H9 (cell line): Measurements from ENCODE around the gene TPD52L3. TPM values are rescaled to one million over a fixed set of nuclear protein-coding genes. Genes with fewer than 3 reads are reported as not detected.

ENCODE experiments used
- DNase-seq: peaks from one replicate; pipeline ENCODE4 v3.0.0-alpha.2; 2017
- H2AFZ ChIP-seq: one replicate; pipeline ENCODE4 v1.6.1; 2013; ENCODE audit warnings: mild to moderate bottlenecking, low read length, control low read depth, moderate library complexity
- H2AK5ac ChIP-seq: 2 replicates; pipeline ENCODE4 v1.6.1; 2013; ENCODE audit warnings: low read length, control low read depth, mixed read lengths; ENCODE audit not compliant: insufficient read length
- H2BK120ac ChIP-seq: one replicate; pipeline ENCODE4 v1.6.1; 2013; ENCODE audit warnings: low read depth, mild to moderate bottlenecking, low read length, control low read depth, inconsistent platforms; ENCODE audit not compliant: poor library complexity, severe bottlenecking
- H2BK12ac ChIP-seq: 2 replicates; pipeline ENCODE4 v1.6.1; 2013; ENCODE audit warnings: low read length, control low read depth, mixed read lengths, low read depth; ENCODE audit not compliant: insufficient read length
- H2BK15ac ChIP-seq: 2 replicates; pipeline ENCODE4 v1.6.1; 2013; ENCODE audit warnings: low read depth, low read length, control low read depth
- H2BK20ac ChIP-seq: one replicate; pipeline ENCODE4 v1.6.1; 2013; ENCODE audit warnings: low read depth, mild to moderate bottlenecking, low read length, control low read depth, inconsistent platforms; ENCODE audit not compliant: poor library complexity, severe bottlenecking
- H2BK5ac ChIP-seq: 2 replicates; pipeline ENCODE4 v1.6.1; 2013; ENCODE audit warnings: low read length, control low read depth, mixed read lengths; ENCODE audit not compliant: insufficient read length
- H3K14ac ChIP-seq: 2 replicates; pipeline ENCODE4 v1.6.1; 2013; ENCODE audit warnings: low read length, control low read depth; ENCODE audit not compliant: insufficient read depth
- H3K18ac ChIP-seq: 2 replicates; pipeline ENCODE4 v1.6.1; 2013; ENCODE audit warnings: low read depth, mild to moderate bottlenecking, mixed read lengths, low read length, control low read depth; ENCODE audit not compliant: insufficient read length
- H3K23ac ChIP-seq: 2 replicates; pipeline ENCODE4 v1.6.1; 2013; ENCODE audit warnings: low read length, control low read depth, mixed read lengths, low read depth; ENCODE audit not compliant: insufficient read length
- H3K23me2 ChIP-seq: 2 replicates; pipeline ENCODE4 v1.6.1; 2013; ENCODE audit warnings: low read depth, mild to moderate bottlenecking, mixed read lengths, low read length, control low read depth; ENCODE audit not compliant: insufficient read length, poor library complexity, severe bottlenecking
- H3K27ac ChIP-seq: 2 replicates; pipeline ENCODE4 v1.5.1; 2013; ENCODE audit warnings: low read length, control low read depth, mixed read lengths, low read depth; ENCODE audit not compliant: insufficient read length
- H3K27me3 ChIP-seq: 2 replicates; pipeline ENCODE4 v1.6.1; 2013; ENCODE audit warnings: low read length, control low read depth, inconsistent platforms; ENCODE audit not compliant: insufficient read depth
- H3K4ac ChIP-seq: 2 replicates; pipeline ENCODE4 v1.6.1; 2013; ENCODE audit warnings: low read depth, mild to moderate bottlenecking, control low read depth, inconsistent platforms, low read length, moderate library complexity
- H3K4me1 ChIP-seq: 2 replicates; pipeline ENCODE4 v1.6.1; 2013; ENCODE audit warnings: low read length, control low read depth, inconsistent platforms; ENCODE audit not compliant: insufficient read depth
- H3K4me2 ChIP-seq: 2 replicates; pipeline ENCODE4 v1.6.1; 2013; ENCODE audit warnings: low read length, control low read depth, mixed read lengths; ENCODE audit not compliant: insufficient read length, insufficient read depth
- H3K56ac ChIP-seq: 2 replicates; pipeline ENCODE4 v1.6.1; 2013; ENCODE audit warnings: low read depth, mild to moderate bottlenecking, mixed read lengths, low read length, control low read depth; ENCODE audit not compliant: insufficient read length
- H3K79me1 ChIP-seq: 2 replicates; pipeline ENCODE4 v1.6.1; 2013; ENCODE audit warnings: low read depth, mild to moderate bottlenecking, moderate library complexity, low read length, control low read depth, inconsistent platforms; ENCODE audit not compliant: insufficient read depth, poor library complexity, severe bottlenecking
- H3K79me2 ChIP-seq: 2 replicates; pipeline ENCODE4 v1.6.1; 2013; ENCODE audit warnings: low read length, control low read depth, inconsistent platforms; ENCODE audit not compliant: insufficient read depth
- H3K9ac ChIP-seq: 2 replicates; pipeline ENCODE4 v1.6.1; 2013; ENCODE audit warnings: low read length, control low read depth, mixed read lengths; ENCODE audit not compliant: insufficient read length; ENCODE audit errors: extremely low read depth
- H3K9me3 ChIP-seq: one replicate; pipeline ENCODE4 v1.6.1; 2013; ENCODE audit warnings: low read depth, low read length, inconsistent platforms; ENCODE audit not compliant: control insufficient read depth
- H3T11ph ChIP-seq: one replicate; pipeline ENCODE4 v1.6.1; 2013; ENCODE audit warnings: mild to moderate bottlenecking, low read length, control low read depth, inconsistent platforms
- H4K20me1 ChIP-seq: one replicate; pipeline ENCODE4 v1.6.1; 2013; ENCODE audit not compliant: control insufficient read depth, insufficient read length, insufficient read depth
- H4K5ac ChIP-seq: 2 replicates; pipeline ENCODE4 v1.6.1; 2013; ENCODE audit warnings: low read depth, mild to moderate bottlenecking, mixed read lengths, low read length, control low read depth; ENCODE audit not compliant: insufficient read length
- H4K8ac ChIP-seq: replicated peaks from 2 replicates; pipeline ENCODE4 v1.6.1; 2013; ENCODE audit warnings: low read length, control low read depth, mixed read lengths, low read depth; ENCODE audit not compliant: insufficient read length
- H4K91ac ChIP-seq: 2 replicates; pipeline ENCODE4 v1.6.1; 2013; ENCODE audit warnings: low read depth, mild to moderate bottlenecking, moderate library complexity, mixed read lengths, low read length, control low read depth; ENCODE audit not compliant: insufficient read length
- H3K27ac Mint-ChIP-seq, 3 experiments: 2 replicates in 2 of 3; 3 replicates in 1 of 3; pipeline ENCODE4 v1.8.0; 2020 to 2021; ENCODE audit warnings: mixed read lengths in 3 of 3, mild to moderate bottlenecking in 1 of 3, moderate library complexity in 1 of 3
- H3K27me3 Mint-ChIP-seq: 2 replicates; pipeline ENCODE4 v1.8.0; 2021; ENCODE audit warnings: low read depth, mild to moderate bottlenecking, moderate library complexity, mixed read lengths
- H3K36me3 Mint-ChIP-seq, 3 experiments: 2 replicates in 2 of 3; 3 replicates in 1 of 3; pipeline ENCODE4 v1.8.0; 2020 to 2021; ENCODE audit warnings: low read depth in 3 of 3, mixed read lengths in 3 of 3; ENCODE audit not compliant: insufficient read depth in 1 of 3
- H3K4me1 Mint-ChIP-seq, 2 experiments: 2 replicates each; pipeline ENCODE4 v1.8.0; 2020; ENCODE audit warnings: mixed read lengths in 2 of 2
- H3K4me3 Mint-ChIP-seq, 2 experiments: 2 replicates in 1 of 2; 3 replicates in 1 of 2; pipeline ENCODE4 v1.8.0; 2020 to 2021; ENCODE audit warnings: mild to moderate bottlenecking in 2 of 2, mixed read lengths in 2 of 2, moderate library complexity in 1 of 2
- H3K9me3 Mint-ChIP-seq, 2 experiments: 2 replicates in 1 of 2; 3 replicates in 1 of 2; pipeline ENCODE4 v1.8.0; 2020; ENCODE audit warnings: mild to moderate bottlenecking in 2 of 2, mixed read lengths in 2 of 2, moderate library complexity in 1 of 2
- WGBS: extraction: QIAGEN DNeasy Blood & Tissue Kit; methylation state at CpG from one replicate; pipeline ENCODE4 v1.1.7; 2013; ENCODE audit warnings: missing lambda C conversion rate, low lambda C conversion rate, mixed read lengths; ENCODE audit not compliant: insufficient read length; ENCODE audit errors: extremely low coverage; 5-methylcytosine and 5-hydroxymethylcytosine counted together
- total RNA-seq: library from RNA; stranded (reverse); gene quantifications from 2 replicates; pipeline ENCODE4 v1.2.1, GENCODE V29; 2021
- TF ChIP-seq, protein P1 (sequence below): fragments of 200-600 bp; sonication (generic); conservative IDR thresholded peaks from 3 replicates; pipeline ENCODE4 v1.8.0; 2021; ENCODE audit warnings: antibody characterized with exemption, mild to moderate bottlenecking

Gene TPD52L3
- total RNA-seq, 1 experiment from 2014 or later = not detected

DNA sequence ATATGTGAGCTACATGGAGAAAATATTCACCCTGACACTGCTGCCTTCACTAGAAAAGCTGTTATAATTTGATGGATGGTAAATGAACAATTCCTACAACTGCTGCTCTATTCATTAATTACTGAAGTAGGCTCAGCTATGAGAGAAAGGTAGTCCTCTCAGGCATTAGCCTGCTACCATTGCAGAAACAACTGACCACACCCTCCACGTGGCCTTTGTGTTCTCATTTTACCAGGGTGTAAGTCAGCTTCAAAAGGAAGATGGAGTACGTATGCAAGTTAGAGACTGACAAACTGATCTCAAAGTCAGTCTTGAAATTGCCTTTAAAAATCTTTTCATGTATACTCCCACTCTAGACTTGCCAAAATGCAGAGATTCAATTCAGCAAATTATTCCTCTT, 26.3 kb upstream of the TPD52L3 start:
- Histone ChIP-seq H4K5ac (no peak overlapping the region), H3K56ac (no peak overlapping the region), H2BK5ac (no peak overlapping the region), H3K9ac (no peak overlapping the region), H3K79me2 (no peaks in the 10 kb centered on the region), H3K23ac (no peak overlapping the region), H3K27ac (no peak overlapping the region), H2AK5ac (no peak overlapping the region), H3K14ac (no peak overlapping the region), H2BK120ac (no peak overlapping the region), H3K9me3 (no peaks in the 10 kb centered on the region), H2BK15ac (no peak overlapping the region), H4K8ac (no peak overlapping the region), H3K23me2 (no peaks in the 10 kb centered on the region), H3K4me1 (no peaks in the 10 kb centered on the region), H2BK12ac (no peak overlapping the region), H2BK20ac (no peak overlapping the region), H3K18ac (no peak overlapping the region), H3T11ph (no peak overlapping the region), H4K91ac (no peak overlapping the region), H3K27me3 (no peaks in the 10 kb centered on the region), H3K79me1 (no peaks in the 10 kb centered on the region), H4K20me1 (no peaks in the 10 kb centered on the region), H3K4me2 (no peak overlapping the region), H3K4ac (no peak overlapping the region), H2AFZ (no peak overlapping the region)
- TF ChIP-seq, protein P1, sequence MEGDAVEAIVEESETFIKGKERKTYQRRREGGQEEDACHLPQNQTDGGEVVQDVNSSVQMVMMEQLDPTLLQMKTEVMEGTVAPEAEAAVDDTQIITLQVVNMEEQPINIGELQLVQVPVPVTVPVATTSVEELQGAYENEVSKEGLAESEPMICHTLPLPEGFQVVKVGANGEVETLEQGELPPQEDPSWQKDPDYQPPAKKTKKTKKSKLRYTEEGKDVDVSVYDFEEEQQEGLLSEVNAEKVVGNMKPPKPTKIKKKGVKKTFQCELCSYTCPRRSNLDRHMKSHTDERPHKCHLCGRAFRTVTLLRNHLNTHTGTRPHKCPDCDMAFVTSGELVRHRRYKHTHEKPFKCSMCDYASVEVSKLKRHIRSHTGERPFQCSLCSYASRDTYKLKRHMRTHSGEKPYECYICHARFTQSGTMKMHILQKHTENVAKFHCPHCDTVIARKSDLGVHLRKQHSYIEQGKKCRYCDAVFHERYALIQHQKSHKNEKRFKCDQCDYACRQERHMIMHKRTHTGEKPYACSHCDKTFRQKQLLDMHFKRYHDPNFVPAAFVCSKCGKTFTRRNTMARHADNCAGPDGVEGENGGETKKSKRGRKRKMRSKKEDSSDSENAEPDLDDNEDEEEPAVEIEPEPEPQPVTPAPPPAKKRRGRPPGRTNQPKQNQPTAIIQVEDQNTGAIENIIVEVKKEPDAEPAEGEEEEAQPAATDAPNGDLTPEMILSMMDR = no peak
- Mint-ChIP-seq H3K27me3 (no peaks in the 10 kb centered on the region), H3K36me3 (no peaks in the 10 kb centered on the region), H3K4me3 (no peak overlapping the region), H3K4me1 (no peaks in the 10 kb centered on the region), H3K27ac (no peak overlapping the region), H3K9me3 (peaks cover 0 to under 1% of the 10 kb centered on the region in 2 experiments; a peak in 1 of 5 replicates)
- no peak for DNase-seq
- WGBS = no CpG with 5 or more reads among the region's 2 CpGs
